Transverse colon (tissue), 4 donors: ENCODE measurements around the gene ADAMTS8. TPM values are rescaled to one million over a fixed set of nuclear protein-coding genes. Genes with fewer than 3 reads are reported as not detected.

Source experiments
- DNase-seq: peaks from one replicate; pipeline ENCODE4 v3.0.0-alpha.2; 2019
- H3K27ac ChIP-seq, 4 donors: fragments of 200-600 bp; sonication (generic); 2 replicates each; pipeline ENCODE4 v1.5.1; 2016 to 2018; ENCODE audit warnings: inconsistent platforms in 4 of 4
- H3K27me3 ChIP-seq: fragments of 200-600 bp; sonication (generic); 2 replicates; pipeline ENCODE4 v1.5.1; 2017; ENCODE audit warnings: inconsistent platforms
- H3K36me3 ChIP-seq, 4 donors: fragments of 200-600 bp; sonication (generic); 2 replicates each; pipeline ENCODE4 v1.5.1; 2017 to 2019; ENCODE audit warnings: inconsistent platforms in 4 of 4
- H3K4me1 ChIP-seq, 4 donors: fragments of 200-600 bp; sonication (generic); 2 replicates each; pipeline ENCODE4 v1.5.1; 2017 to 2020; ENCODE audit warnings: inconsistent platforms in 4 of 4
- H3K4me3 ChIP-seq, 4 donors: fragments of 200-600 bp; sonication (generic); 1 replicate in 1 of 4; 2 replicates in 3 of 4; pipeline versions ENCODE4 v1.5.1 to v1.6.1; 2017 to 2019; ENCODE audit warnings: inconsistent platforms in 4 of 4
- H3K9me3 ChIP-seq, 2 donors: fragments of 200-600 bp; sonication (generic); 2 replicates each; pipeline ENCODE4 v1.5.1; 2017 to 2019; ENCODE audit warnings: inconsistent platforms in 2 of 2
- EP300 ChIP-seq: sonication (generic); formaldehyde crosslinking; IDR thresholded peaks from one replicate; pipeline ENCODE4 v1.6.1; 2017; ENCODE audit warnings: antibody characterized with exemption, low read depth
- POLR2A ChIP-seq: fragments of 450-650 bp; IDR thresholded peaks from one replicate; pipeline ENCODE4 v1.6.1; 2016; ENCODE audit warnings: antibody characterized with exemption, mild to moderate bottlenecking, moderate library complexity
- POLR2AphosphoS5 ChIP-seq, 3 donors: sonication (generic); formaldehyde crosslinking; IDR thresholded peaks; one replicate each; pipeline ENCODE4 v1.6.1; 2016; ENCODE audit warnings: antibody characterized with exemption in 3 of 3
- whole genome bisulfite sequencing, 2 donors: methylation state at CpG; one replicate each; pipeline ENCODE4 v1.1.5; 2018; ENCODE audit warnings: low coverage in 1 of 2; 5-methylcytosine and 5-hydroxymethylcytosine counted together
- in situ Hi-C, 4 donors: fragments of 200-750 bp; cut with MboI; loops; one replicate each; pipeline versions ENCODE4 v1.15.0 to v1.15.1; 2017; ENCODE audit warnings: low sequenced_read_pairs in 3 of 4, low pct_ligation_motif_present in 1 of 4, low pct_unique_long_range_greater_than_20kb in 1 of 4
- intact Hi-C: fragments of 100-400 bp; cut with DNase I; formaldehyde crosslinking; loops from one replicate; pipeline ENCODE4 v1.15.1; 2023; ENCODE audit warnings: low total_unique reads
- total RNA-seq, 4 donors: library from RNA; depleted of rRNA; stranded (reverse); fragments of >200 nt; gene quantifications; one replicate each; pipeline ENCODE4 v1.1.0, GENCODE V29; 2016
- TF ChIP-seq, protein P1 (sequence below), 5 experiments: fragments of 200-600 bp in 3 of 5; fragments of 450-650 bp in 2 of 5; sonication (generic) in 3 of 5; IDR thresholded peaks; 1 replicate in 2 of 5; 2 replicates in 3 of 5; pipeline ENCODE4 v1.5.1; 2016 to 2017; ENCODE audit warnings: antibody characterized with exemption in 5 of 5, inconsistent platforms in 3 of 5, mild to moderate bottlenecking in 2 of 5, moderate library complexity in 1 of 5

ADAMTS8 gene
- total RNA-seq, 4 donors from 2014 or later, result 0.27 to 1.00 (median 0.95) TPM; not detected in 1

DNA sequence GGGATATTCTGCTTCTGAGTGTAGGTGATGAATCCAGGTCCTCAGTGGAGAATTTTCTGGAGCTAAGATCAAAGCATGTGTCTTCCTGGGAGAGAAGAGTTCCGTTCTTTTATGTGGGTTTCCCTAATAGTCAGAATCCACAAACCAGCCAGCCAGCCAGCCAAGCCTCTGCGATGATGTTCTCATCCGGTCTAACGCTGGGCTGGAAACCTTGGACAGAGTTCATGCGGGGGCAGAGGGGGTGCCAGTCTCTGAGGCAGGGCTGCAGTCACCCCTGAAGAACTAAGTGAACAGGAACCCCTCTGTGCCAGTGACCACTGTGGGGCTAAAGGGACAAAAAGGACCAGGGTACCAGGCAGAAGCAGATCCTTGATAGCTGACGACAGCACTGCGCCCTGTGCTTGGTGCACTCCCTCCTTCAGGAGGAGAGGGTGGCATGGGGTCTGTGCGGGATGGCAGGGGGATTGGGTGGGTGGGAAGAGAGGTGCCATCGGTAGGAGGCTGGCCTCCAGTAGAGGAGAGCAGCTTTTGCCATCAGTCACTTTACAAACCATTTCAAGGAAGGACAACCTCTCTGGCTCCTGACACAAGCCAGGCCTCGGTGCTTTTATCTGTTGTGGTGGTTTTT, 47.1 kb upstream of the ADAMTS8 start:
- no peak for DNase-seq
- Histone ChIP-seq H3K27me3 (no peaks in the 10 kb centered on the region), H3K36me3 (no peaks in the 10 kb centered on the region), H3K4me3 (no peak overlapping the region), H3K9me3 (no peaks in the 10 kb centered on the region), H3K27ac (no peak overlapping the region), H3K4me1 (peaks cover 5 to 18% (median 17%) of the 10 kb centered on the region in 4 donors)
- in situ Hi-C loops, result no loop called here
- intact Hi-C loops, result loop anchor here (5.0 kb wide), 1 partner anchor 1152 kb away; no protein-coding TSS in a partner anchor
- TF ChIP-seq, protein P1, sequence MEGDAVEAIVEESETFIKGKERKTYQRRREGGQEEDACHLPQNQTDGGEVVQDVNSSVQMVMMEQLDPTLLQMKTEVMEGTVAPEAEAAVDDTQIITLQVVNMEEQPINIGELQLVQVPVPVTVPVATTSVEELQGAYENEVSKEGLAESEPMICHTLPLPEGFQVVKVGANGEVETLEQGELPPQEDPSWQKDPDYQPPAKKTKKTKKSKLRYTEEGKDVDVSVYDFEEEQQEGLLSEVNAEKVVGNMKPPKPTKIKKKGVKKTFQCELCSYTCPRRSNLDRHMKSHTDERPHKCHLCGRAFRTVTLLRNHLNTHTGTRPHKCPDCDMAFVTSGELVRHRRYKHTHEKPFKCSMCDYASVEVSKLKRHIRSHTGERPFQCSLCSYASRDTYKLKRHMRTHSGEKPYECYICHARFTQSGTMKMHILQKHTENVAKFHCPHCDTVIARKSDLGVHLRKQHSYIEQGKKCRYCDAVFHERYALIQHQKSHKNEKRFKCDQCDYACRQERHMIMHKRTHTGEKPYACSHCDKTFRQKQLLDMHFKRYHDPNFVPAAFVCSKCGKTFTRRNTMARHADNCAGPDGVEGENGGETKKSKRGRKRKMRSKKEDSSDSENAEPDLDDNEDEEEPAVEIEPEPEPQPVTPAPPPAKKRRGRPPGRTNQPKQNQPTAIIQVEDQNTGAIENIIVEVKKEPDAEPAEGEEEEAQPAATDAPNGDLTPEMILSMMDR (IDR thresholded peaks at IDR 0.05), result no peak
- TF ChIP-seq POLR2AphosphoS5 (IDR thresholded peaks at IDR 0.05) (no peak), POLR2A (no peak), EP300 (no peak)
- WGBS, 2 donors, result 88 to 95% methylated on average over 2 to 10 of the region's 10 CpGs

DNA sequence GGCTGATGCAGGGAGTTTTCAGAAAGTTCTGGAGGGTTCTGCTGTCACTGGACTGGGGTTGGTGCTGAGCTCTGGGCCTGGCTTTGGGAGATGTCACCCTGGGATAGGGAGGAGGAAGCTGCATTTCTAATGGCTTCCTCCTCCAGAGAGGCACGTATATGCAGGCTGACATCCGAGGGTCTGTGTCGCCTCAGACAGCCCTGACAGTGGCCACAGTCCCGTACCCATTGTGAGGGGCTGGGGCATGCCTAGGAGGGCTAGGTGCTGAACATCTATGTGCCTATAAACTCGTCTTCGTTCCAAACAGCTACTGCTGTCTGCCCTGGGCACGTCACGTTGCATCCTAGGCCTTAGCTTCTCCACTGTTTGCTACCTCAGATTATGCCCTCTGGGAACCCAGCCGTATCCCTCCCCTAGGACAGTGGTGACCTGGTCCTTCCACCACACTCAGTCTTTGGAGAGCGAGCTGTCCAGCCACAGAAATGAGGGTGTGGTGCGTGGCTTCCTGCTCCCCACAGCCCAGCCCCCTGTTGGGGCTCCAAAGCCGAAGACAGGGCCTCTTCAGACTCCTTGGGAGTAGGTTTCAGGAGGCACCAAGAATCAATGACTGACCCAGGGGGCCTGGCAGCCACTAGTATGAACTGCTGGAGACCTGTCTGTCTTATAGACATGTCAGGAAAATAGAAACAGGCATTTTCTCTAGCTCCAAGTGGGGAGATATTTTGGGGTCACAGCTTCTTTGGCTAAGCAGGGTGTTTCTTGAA, 46.4 kb upstream of the ADAMTS8 start:
- intact Hi-C loops, result loop anchor here (5.0 kb wide), 1 partner anchor 1152 kb away; no protein-coding TSS in a partner anchor
- TF ChIP-seq POLR2A, result no peak
- TF ChIP-seq EP300, result no peak
- TF ChIP-seq POLR2AphosphoS5 (IDR thresholded peaks at IDR 0.05), result no peak
- TF ChIP-seq, protein P1 (IDR thresholded peaks at IDR 0.05), result no peak
- no peak for DNase-seq
- Histone ChIP-seq H3K27ac (no peak overlapping the region), H3K27me3 (no peaks in the 10 kb centered on the region), H3K9me3 (no peaks in the 10 kb centered on the region), H3K4me3 (no peak overlapping the region), H3K4me1 (peaks cover 5 to 18% (median 17%) of the 10 kb centered on the region in 4 donors), H3K36me3 (no peaks in the 10 kb centered on the region)
- in situ Hi-C loops, result no loop called here
- whole genome bisulfite sequencing, 2 donors, result 85% methylated on average over 12 of the region's 12 CpGs; no CpG with 5 or more reads in 1 of the 2 donors

GRCh38 chr11:130473795-130474377, 45.5 kb upstream of the ADAMTS8 start:
- in situ Hi-C loops (no loop called here), intact Hi-C loops (no loop called here)
- Histone ChIP-seq H3K27ac (no peak overlapping the region), H3K27me3 (no peaks in the 10 kb centered on the region), H3K4me3 (no peak overlapping the region), H3K4me1 (peaks cover 5 to 16% (median 13%) of the 10 kb centered on the region in 4 donors), H3K9me3 (no peaks in the 10 kb centered on the region), H3K36me3 (no peaks in the 10 kb centered on the region)
- no peak for TF ChIP-seq EP300
- DNase-seq, result no peak
- 86% methylated on average over 18 of the region's 21 CpGs; no CpG with 5 or more reads in 1 of the 2 donors for WGBS, 2 donors

- intact Hi-C loops, result no loop called here
Observed at GRCh38 chr11:130473056-130473794, 44.8 kb upstream of the ADAMTS8 start.

More at GRCh38 chr11:130473056-130473794, 44.8 kb upstream of the ADAMTS8 start:
- TF ChIP-seq, protein P1 (IDR thresholded peaks at IDR 0.05), result no peak
- TF ChIP-seq EP300, result no peak
- TF ChIP-seq POLR2AphosphoS5 (IDR thresholded peaks at IDR 0.05), result no peak
- TF ChIP-seq POLR2A, result no peak
- no peak for DNase-seq
- in situ Hi-C loops, result no loop called here
- peaks cover 5 to 9% (median 7%) of the 10 kb centered on the region in 4 donors for H3K4me1 ChIP-seq
- no peaks in the 10 kb centered on the region for H3K27me3 ChIP-seq
- no peak overlapping the region for H3K27ac ChIP-seq
- 95% methylated on average over 37 of the region's 52 CpGs; no CpG with 5 or more reads in 1 of the 2 donors for WGBS, 2 donors
- H3K36me3 ChIP-seq, result no peaks in the 10 kb centered on the region
- H3K9me3 ChIP-seq, result no peaks in the 10 kb centered on the region
- H3K4me3 ChIP-seq, result no peak overlapping the region
